ENCODE results near the gene RBMS2. TPM values are rescaled to one million over a fixed set of nuclear protein-coding genes. Genes with fewer than 3 reads are reported as not detected.

The RBMS2 gene
- total RNA-seq, 1 experiment from 2014 or later = 18.2 TPM

GRCh38 chr12:56518570-56518969, 3.0 kb upstream of the RBMS2 start:
- Histone ChIP-seq H3K4me1 (ENCODE audit: control insufficient read depth, insufficient read depth, low read length) (0 out of 2 replicates have a peak, but pooled peaks cover 4% of the 10 kb centered on the region), H3K9me3 (ENCODE audit: control insufficient read depth, insufficient read depth, low read depth, low read length) (no peaks in the 10 kb centered on the region), H3K4me3 (ENCODE audit: low read depth in 2 of 2, low read length in 2 of 2) (no peak overlapping the region), H3K27ac (ENCODE audit: low read length) (no peak overlapping the region), H3K36me3 (ENCODE audit: control insufficient read depth, insufficient read depth, low read length) (no peaks in the 10 kb centered on the region; the same call in 1 of the 2 replicates), H3K27me3 (ENCODE audit: control insufficient read depth, insufficient read depth, low read length) (no peaks in the 10 kb centered on the region)
- DNase-seq (ENCODE audit: low read depth, low spot score) (no peak), ATAC-seq (no peak)
- POLR2A ChIA-PET = no interaction called here
- in situ Hi-C loops (cut with HindIII; ENCODE audit: low pct_unique_long_range_greater_than_20kb, low sequenced_read_pairs) (no loop called here), intact Hi-C loops (cut with micrococcal nuclease; ENCODE audit: unreplicated experiment) (no loop called here)
- CTCF ChIA-PET = no interaction called here
- no TSS peak for BruUV-seq (replicated peaks)
- TF ChIP-seq SIN3A (IDR thresholded peaks at IDR 0.05; ENCODE audit: borderline replicate concordance, insufficient read depth, low read depth, low read length) (no peak), POLR2AphosphoS5 (IDR thresholded peaks at IDR 0.05; ENCODE audit: low read depth, low read length) (no peak), CTCF (IDR thresholded peaks at IDR 0.05) (no peak), TCF7L2 (IDR thresholded peaks at IDR 0.05; ENCODE audit: low read depth, low read length) (no peak), REST (IDR thresholded peaks at IDR 0.05; ENCODE audit: insufficient read depth in 1 of 2, low read depth in 2 of 2, low read length in 1 of 2) (no peak)

DNA sequence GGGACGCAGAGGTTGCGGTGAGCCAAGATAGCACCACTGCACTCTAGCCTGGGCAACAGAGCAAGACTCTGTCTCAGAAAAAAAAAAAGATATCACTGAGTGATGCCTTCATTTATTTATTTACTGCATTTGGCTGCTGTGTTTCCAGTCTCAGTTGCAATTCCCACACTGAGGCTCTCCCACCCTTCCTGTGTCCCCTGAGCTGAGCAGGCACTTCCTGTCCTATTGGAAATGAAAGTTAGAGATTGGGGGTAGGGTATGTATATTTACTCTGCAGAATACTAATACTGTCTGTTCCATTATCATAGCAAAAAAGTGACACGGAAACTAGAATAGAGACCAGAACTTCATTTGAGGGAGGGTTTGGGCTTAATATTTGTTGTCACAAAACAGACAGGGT, 1.6 kb upstream of the RBMS2 start:
- Histone ChIP-seq H3K27me3 (ENCODE audit: control insufficient read depth, insufficient read depth, low read length) (no peaks in the 10 kb centered on the region), H3K4me1 (ENCODE audit: control insufficient read depth, insufficient read depth, low read length) (0 out of 2 replicates have a peak, but pooled peaks cover 4% of the 10 kb centered on the region), H3K9me3 (ENCODE audit: control insufficient read depth, insufficient read depth, low read depth, low read length) (no peaks in the 10 kb centered on the region), H3K27ac (ENCODE audit: low read length) (no peak overlapping the region), H3K36me3 (ENCODE audit: control insufficient read depth, insufficient read depth, low read length) (no peaks in the 10 kb centered on the region; the same call in 1 of the 2 replicates), H3K4me3 (ENCODE audit: low read depth in 2 of 2, low read length in 2 of 2) (no peak overlapping the region)
- intact Hi-C loops (cut with micrococcal nuclease; ENCODE audit: unreplicated experiment) = loop anchor here (2.0 kb wide), 1 partner anchor 53 kb away; no protein-coding TSS in a partner anchor
- CTCF ChIA-PET = no interaction called here
- POLR2A ChIA-PET = no interaction called here
- DNase-seq (ENCODE audit: low read depth, low spot score) = no peak
- ATAC-seq = no peak
- in situ Hi-C loops (cut with HindIII; ENCODE audit: low pct_unique_long_range_greater_than_20kb, low sequenced_read_pairs) = no loop called here
- no TSS peak for BruUV-seq (replicated peaks)
- TF ChIP-seq SIN3A (IDR thresholded peaks at IDR 0.05; ENCODE audit: borderline replicate concordance, insufficient read depth, low read depth, low read length) (no peak), CTCF (IDR thresholded peaks at IDR 0.05) (no peak), POLR2AphosphoS5 (IDR thresholded peaks at IDR 0.05; ENCODE audit: low read depth, low read length) (no peak), TCF7L2 (IDR thresholded peaks at IDR 0.05; ENCODE audit: low read depth, low read length) (no peak)

Measured in Panc1 (cell line).